SU-DHL-6 (cell line): ENCODE measurements around the gene CXorf38.

Experiments
- CTCF ChIP-seq: fragments of 200-600 bp; sonication (generic); IDR thresholded peaks from one replicate; pipeline ENCODE4 v1.5.1; 2017; ENCODE audit warnings: antibody characterized with exemption, mild to moderate bottlenecking, low read length, moderate library complexity; ENCODE audit not compliant: insufficient read depth, poor library complexity, severe bottlenecking
- EZH2phosphoT487 ChIP-seq: fragments of 200-600 bp; sonication (generic), shearing (Covaris generic); conservative IDR thresholded peaks from 2 replicates; pipeline ENCODE4 v1.6.1; 2018; ENCODE audit warnings: mild to moderate bottlenecking, antibody characterized with exemption, low read length, moderate library complexity, mixed read lengths

GRCh38 chrX:40623139-40623536 is 24.2 kb downstream of the CXorf38 start, which contains the start of gene MPC1L:
- TF ChIP-seq CTCF (no peak), EZH2phosphoT487 (no peak)
